RWPE2 (cell line): Measurements from ENCODE around the gene PODNL1.

ENCODE experiments used
- ATAC-seq: fragments of 200-7000 bp; cut with Tn5 transposase; 3 replicates; pipeline ENCODE4 v1.9.1; 2021; ENCODE audit warnings: low read depth
- DNase-seq: peaks from one replicate; pipeline ENCODE4 v3.0.0-alpha.2; 2020; ENCODE audit warnings: low spot score
- H3K27ac ChIP-seq: fragments of 450-650 bp; 2 replicates; pipeline ENCODE4 v1.5.1; 2017; ENCODE audit warnings: mild to moderate bottlenecking; ENCODE audit not compliant: poor library complexity, severe bottlenecking
- H3K27me3 ChIP-seq: fragments of 250-450 bp; sonication (Bioruptor Pico); 2 replicates; pipeline ENCODE4 v1.5.1; 2021; ENCODE audit warnings: mild to moderate bottlenecking, moderate library complexity; ENCODE audit not compliant: insufficient read depth, poor library complexity, severe bottlenecking
- H3K36me3 ChIP-seq: fragments of 250-450 bp; sonication (Bioruptor Pico); 2 replicates; pipeline ENCODE4 v1.5.1; 2020; ENCODE audit warnings: low read depth, mild to moderate bottlenecking, moderate library complexity
- H3K4me1 ChIP-seq: fragments of 250-450 bp; sonication (Bioruptor Pico); 2 replicates; pipeline ENCODE4 v1.5.1; 2021; ENCODE audit warnings: mild to moderate bottlenecking, moderate library complexity; ENCODE audit not compliant: insufficient read depth, poor library complexity, severe bottlenecking
- H3K4me3 ChIP-seq: fragments of 250-450 bp; sonication (Bioruptor Pico); 2 replicates; pipeline ENCODE4 v1.5.1; 2021; ENCODE audit warnings: mild to moderate bottlenecking, moderate library complexity; ENCODE audit not compliant: severe bottlenecking
- H3K9me3 ChIP-seq: fragments of 250-450 bp; sonication (Bioruptor Pico); 2 replicates; pipeline ENCODE4 v1.5.1; 2021; ENCODE audit warnings: mild to moderate bottlenecking, moderate library complexity; ENCODE audit not compliant: severe bottlenecking
- CTCF ChIP-seq: fragments of 450-650 bp; IDR thresholded peaks from one replicate; pipeline ENCODE4 v1.5.1; 2017; ENCODE audit warnings: mild to moderate bottlenecking, moderate library complexity; ENCODE audit not compliant: poor library complexity, severe bottlenecking

PODNL1 gene

GRCh38 chr19:13881692-13882418, 56.4 kb downstream of the PODNL1 start:
- Histone ChIP-seq H3K27me3 (no peaks in the 10 kb centered on the region), H3K27ac (no peak overlapping the region), H3K4me3 (no peak overlapping the region), H3K9me3 (no peaks in the 10 kb centered on the region), H3K36me3 (no peaks in the 10 kb centered on the region), H3K4me1 (peaks cover 5% of the 10 kb centered on the region)
- TF ChIP-seq CTCF: no peak
- no peak for DNase-seq
- no peak for ATAC-seq

- Histone ChIP-seq H3K27ac (no peak overlapping the region), H3K9me3 (no peaks in the 10 kb centered on the region), H3K27me3 (no peaks in the 10 kb centered on the region), H3K4me1 (peaks cover 5% of the 10 kb centered on the region), H3K36me3 (no peaks in the 10 kb centered on the region), H3K4me3 (no peak overlapping the region)
- DNase-seq: no peak
- ATAC-seq: no peak
- TF ChIP-seq CTCF: no peak
Measured at GRCh38 chr19:13881251-13881691, 56.9 kb downstream of the PODNL1 start.
